GM12878 (cell line): ENCODE data around the gene PARVA. TPM values are rescaled to one million over a fixed set of nuclear protein-coding genes. Genes with fewer than 3 reads are reported as not detected.

Experiments used
- ATAC-seq: fragments of 200-7000 bp; cut with Tn5 transposase; 3 replicates; pipeline ENCODE4 v1.9.1; 2020; ENCODE audit warnings: mild to moderate bottlenecking, moderate library complexity
- BruUV-seq: library from RNA; stranded (reverse); fragments of 400-500 nt; replicated peaks from 2 replicates; lab custom pipeline; 2021; lab: Mats Ljungman, UMichigan
- CTCF ChIA-PET: fragments of 300-600 bp; sonication (Branson Sonifier 250); formaldehyde crosslinking; extraction: SDS; loops from one replicate; lab custom pipeline; 2021; ENCODE audit warnings: inconsistent platforms; lab: Yijun Ruan, JAX
- POLR2A ChIA-PET: fragments of 350-600 bp; formaldehyde crosslinking; extraction: SDS; loops from one replicate; lab custom pipeline; 2021; ENCODE audit warnings: inconsistent platforms; lab: Charles Lee
- RAD21 ChIA-PET: fragments of 300-600 bp; sonication (Branson Sonifier 250); formaldehyde crosslinking; loops from one replicate; lab custom pipeline; 2023; ENCODE audit warnings: antibody characterized with exemption; ENCODE audit not compliant: unreplicated experiment; lab: Charles Lee
- SMC1A ChIA-PET: fragments of 300-600 bp; sonication (Branson Sonifier 250); formaldehyde crosslinking; loops from one replicate; lab custom pipeline; 2023; ENCODE audit not compliant: unreplicated experiment, uncharacterized antibody; lab: Charles Lee
- DNase-seq: peaks from one replicate; pipeline ENCODE4 v3.0.0-alpha.2; 2011; ENCODE audit warnings: low read depth, low spot score
- FAIRE-seq: peaks from 3 replicates; lab custom pipeline; 2011; peaks lifted over from hg19 to GRCh38; lab: Jason Lieb, UNC
- H2AFZ ChIP-seq: 2 replicates; pipeline ENCODE4 v1.6.0; 2011; ENCODE audit warnings: low read depth, low read length, control low read depth; ENCODE audit not compliant: control insufficient read depth
- H3K27ac ChIP-seq: 2 replicates; pipeline ENCODE4 v1.5.1; 2011; ENCODE audit warnings: control low read depth; ENCODE audit not compliant: control insufficient read depth, insufficient read depth
- H3K27me3 ChIP-seq, 2 experiments: replicated peaks in 1 of 2; 2 replicates each; pipeline versions ENCODE4 v1.6.0 to v1.6.1; 2011; ENCODE audit warnings: low read length in 1 of 2; ENCODE audit not compliant: control insufficient read depth in 2 of 2, insufficient read depth in 2 of 2
- H3K36me3 ChIP-seq, 2 experiments: 2 replicates each; pipeline ENCODE4 v1.5.1; 2011; ENCODE audit warnings: low read length in 1 of 2; ENCODE audit not compliant: control insufficient read depth in 2 of 2, insufficient read depth in 2 of 2
- H3K4me1 ChIP-seq: 2 replicates; pipeline ENCODE4 v1.6.1; 2011; ENCODE audit warnings: mild to moderate bottlenecking, low read length, moderate library complexity, mixed read lengths; ENCODE audit not compliant: control insufficient read depth, insufficient read depth
- H3K4me2 ChIP-seq: 2 replicates; pipeline ENCODE4 v1.6.0; 2011; ENCODE audit warnings: control low read depth; ENCODE audit not compliant: control insufficient read depth, insufficient read depth
- H3K4me3 ChIP-seq: fragments of 200-600 bp; sonication (generic); 2 replicates; pipeline ENCODE4 v1.5.1; 2016
- H3K79me2 ChIP-seq: 2 replicates; pipeline ENCODE4 v1.6.0; 2011; ENCODE audit warnings: low read length; ENCODE audit not compliant: control insufficient read depth, insufficient read depth
- H3K9ac ChIP-seq: 2 replicates; pipeline ENCODE4 v1.8.0; 2011; ENCODE audit warnings: low read length, control low read depth, mixed read lengths; ENCODE audit not compliant: control insufficient read depth, insufficient read depth
- H3K9me3 ChIP-seq: replicated peaks from 3 replicates; pipeline ENCODE4 v1.5.1; 2011; ENCODE audit warnings: mild to moderate bottlenecking, low read length; ENCODE audit not compliant: control insufficient read depth, insufficient read depth
- H4K20me1 ChIP-seq: 2 replicates; pipeline ENCODE4 v1.6.0; 2011; ENCODE audit not compliant: control insufficient read depth, insufficient read depth
- ETV6 ChIP-seq, 2 experiments: fragments of 450-650 bp in 1 of 2; IDR thresholded peaks in 1 of 2; conservative IDR thresholded peaks in 1 of 2; 2 replicates each; pipeline ENCODE4 v1.6.1; 2014; ENCODE audit warnings: antibody characterized with exemption in 1 of 2, borderline replicate concordance in 1 of 2, low read depth in 1 of 2, mild to moderate bottlenecking in 1 of 2, moderate library complexity in 1 of 2
- FOXM1 ChIP-seq: IDR thresholded peaks from 2 replicates; pipeline ENCODE4 v1.6.1; 2012; ENCODE audit warnings: low read depth, mild to moderate bottlenecking, inconsistent platforms, low read length, moderate library complexity
- IRF3 ChIP-seq: fragments of 450-650 bp; IDR thresholded peaks from 2 replicates; pipeline ENCODE4 v1.6.1; 2014; ENCODE audit warnings: mild to moderate bottlenecking
- MTA2 ChIP-seq: fragments of 450-650 bp; IDR thresholded peaks from 2 replicates; pipeline ENCODE4 v1.6.1; 2016; ENCODE audit warnings: low read depth, mild to moderate bottlenecking, moderate library complexity
- TCF3 ChIP-seq: IDR thresholded peaks from 2 replicates; pipeline ENCODE4 v1.6.1; 2012; ENCODE audit warnings: low read depth, mild to moderate bottlenecking, low read length, borderline replicate concordance; ENCODE audit not compliant: insufficient read depth
- TCF7 ChIP-seq: IDR thresholded peaks from 2 replicates; pipeline ENCODE4 v1.6.1; 2014; ENCODE audit warnings: antibody characterized with exemption, borderline replicate concordance
- WGBS: methylation state at CpG from one replicate; pipeline ENCODE4 v1.1.6; 2016; ENCODE audit warnings: low lambda C conversion rate; ENCODE audit not compliant: insufficient replicate concordance, insufficient coverage; ENCODE audit errors: missing lambda C conversion rate; 5-methylcytosine and 5-hydroxymethylcytosine counted together
- in situ Hi-C: fragments of 300-500 bp; cut with MboI; formaldehyde crosslinking; loops from 9 replicates; pipeline ENCODE4 v1.14.3; 2018; ENCODE audit warnings: mixed read lengths
- intact Hi-C: fragments of 100-400 bp; cut with micrococcal nuclease; formaldehyde crosslinking; loops from one replicate; pipeline ENCODE4 v1.14.2; 2022; ENCODE audit not compliant: unreplicated experiment
- polyA plus RNA-seq, 11 experiments: library from polyadenylated mRNA; depleted of rRNA in 4 of 11; unstranded in 6 of 11; stranded (reverse) in 5 of 11; fragments of >200 nt; fragmentation: Nextera tagmentation in 4 of 11; fragmentation: Illumina TruSeq in 1 of 11; extraction: Ambion mirVana in 4 of 11; extraction: Trizol in 1 of 11; gene quantifications; 1 replicate in 1 of 11; 2 replicates in 10 of 11; pipeline versions ENCODE4 v1.2.1 to v1.2.3, GENCODE V29; 2011 to 2016; ENCODE audit warnings: inconsistent platforms in 2 of 11, missing spikeins in 2 of 11, low read depth in 1 of 11
- total RNA-seq, 4 experiments: library from RNA; depleted of rRNA in 3 of 4; stranded (reverse); fragments of >200 nt in 3 of 4; fragmentation: Illumina TruSeq in 1 of 4; extraction: Trizol in 1 of 4; gene quantifications; 2 replicates each; pipeline versions ENCODE4 v1.2.1 to v1.2.3, GENCODE V29; 2013 to 2021

The PARVA gene
- total and polyA plus RNA-seq, 10 of the 15 experiments (the other 5 are each of a cell fraction or from before 2014, with no cell fraction given) = 0.01 to 0.44 (median 0.03) TPM; not detected in 7

GRCh38 chr11:12526789-12527188 is 149.4 kb downstream of the PARVA start:
- DNase-seq = no peak
- SMC1A ChIA-PET = interaction anchor here (0.6 kb wide), 2 partner anchors 27 to 702 kb away, joined by 3 read pairs; no protein-coding TSS in a partner anchor
- TF ChIP-seq IRF3 = no peak
- no peak for TF ChIP-seq FOXM1
- TF ChIP-seq ETV6 (conservative IDR thresholded peaks at IDR 0.05 in 1 of 2, IDR thresholded peaks at IDR 0.05 in 1 of 2; ENCODE audit: borderline replicate concordance in 1 of 2, low read depth in 1 of 2) = no peak
- TF ChIP-seq MTA2 = no peak
- TF ChIP-seq TCF3 = no peak
- no peak for TF ChIP-seq TCF7
- TF ChIP-seq, all 136 proteins: peak for 0
- peaks cover 0 to 3% of the 10 kb centered on the region in 2 experiments; a peak in 3 of 4 replicates for H3K27me3 ChIP-seq
- no peaks in the 10 kb centered on the region for H3K4me1 ChIP-seq
- FAIRE-seq (no peak), ATAC-seq (no peak)
- WGBS = 0% methylated on average over 1 of the region's 1 CpG
- H3K9ac ChIP-seq = no peak overlapping the region
- ChIA-PET RAD21 (interaction anchor here (0.5 kb wide), 1 partner anchor 196 kb away, joined by 3 read pairs; no protein-coding TSS in a partner anchor), CTCF (no interaction called here), POLR2A (no interaction called here)
- H3K79me2 ChIP-seq = no peaks in the 10 kb centered on the region
- no peaks in the 10 kb centered on the region; the same call in 1 of the 2 replicates for H4K20me1 ChIP-seq
- in situ Hi-C loops (no loop called here), intact Hi-C loops (no loop called here)
- no peak overlapping the region for H2AFZ ChIP-seq
- no peak overlapping the region for H3K27ac ChIP-seq
- H3K4me2 ChIP-seq = no peak overlapping the region
- BruUV-seq = no TSS peak
- no peaks in the 10 kb centered on the region for H3K36me3 ChIP-seq
- no peak overlapping the region for H3K4me3 ChIP-seq
- no peaks in the 10 kb centered on the region for H3K9me3 ChIP-seq
